DND-41 (cell line): ENCODE results near the gene NOL7.

ENCODE experiments used
- ATAC-seq: fragments of 200-7000 bp; cut with Tn5 transposase; 3 replicates; pipeline ENCODE4 v1.9.1; 2021; ENCODE audit warnings: low read depth; ENCODE audit not compliant: insufficient read depth
- DNase-seq: peaks from one replicate; pipeline ENCODE4 v3.0.0-alpha.2; 2020
- H2AFZ ChIP-seq: 2 replicates; pipeline ENCODE4 v1.6.0; 2012; ENCODE audit warnings: low read depth, low read length
- H3K27ac ChIP-seq: 2 replicates; pipeline ENCODE4 v1.5.1; 2012; ENCODE audit warnings: low read length, inconsistent platforms
- H3K27me3 ChIP-seq: fragments of 200-600 bp; sonication (generic); 2 replicates; pipeline ENCODE4 v1.6.0; 2012; ENCODE audit warnings: low read length, mild to moderate bottlenecking, inconsistent platforms; ENCODE audit not compliant: insufficient read depth, poor library complexity
- H3K36me3 ChIP-seq: 2 replicates; pipeline ENCODE4 v1.5.1; 2012; ENCODE audit warnings: low read length, inconsistent platforms; ENCODE audit not compliant: insufficient read depth
- H3K4me1 ChIP-seq: 2 replicates; pipeline ENCODE4 v1.5.1; 2012; ENCODE audit warnings: mild to moderate bottlenecking, low read length; ENCODE audit not compliant: insufficient read depth
- H3K4me2 ChIP-seq: 2 replicates; pipeline ENCODE4 v1.6.0; 2012; ENCODE audit warnings: mild to moderate bottlenecking, moderate library complexity, low read length, inconsistent platforms; ENCODE audit not compliant: insufficient read depth
- H3K4me3 ChIP-seq, 2 experiments: fragments of 200-600 bp in 1 of 2; shearing (Covaris generic) in 1 of 2; 2 replicates each; pipeline ENCODE4 v1.5.1; 2012 to 2016; ENCODE audit warnings: inconsistent platforms in 2 of 2, low read length in 2 of 2, mild to moderate bottlenecking in 2 of 2, low read depth in 1 of 2, moderate library complexity in 1 of 2
- H3K79me2 ChIP-seq: 2 replicates; pipeline ENCODE4 v1.6.0; 2012; ENCODE audit warnings: low read length, inconsistent platforms; ENCODE audit not compliant: insufficient read depth
- H3K9ac ChIP-seq: 2 replicates; pipeline ENCODE4 v1.6.0; 2012; ENCODE audit warnings: low read depth, mild to moderate bottlenecking, inconsistent platforms, low read length, moderate library complexity
- H3K9me3 ChIP-seq: 2 replicates; pipeline ENCODE4 v1.5.1; 2012; ENCODE audit warnings: low read length, moderate library complexity, mild to moderate bottlenecking, inconsistent platforms; ENCODE audit not compliant: insufficient read depth, severe bottlenecking
- H4K20me1 ChIP-seq: 2 replicates; pipeline ENCODE4 v1.6.0; 2012; ENCODE audit warnings: low read length; ENCODE audit not compliant: insufficient read depth
- EZH2 ChIP-seq: IDR thresholded peaks from 3 replicates; pipeline ENCODE4 v1.6.1; 2012; ENCODE audit warnings: borderline replicate concordance, low read depth, mild to moderate bottlenecking, moderate library complexity, low read length, inconsistent platforms; ENCODE audit not compliant: severe bottlenecking
- TF ChIP-seq, protein P1 (sequence below): IDR thresholded peaks from 2 replicates; pipeline ENCODE4 v1.5.1; 2012; ENCODE audit warnings: borderline replicate concordance, low read length, moderate library complexity, mild to moderate bottlenecking; ENCODE audit not compliant: poor library complexity, severe bottlenecking; ENCODE audit errors: extremely low read depth

The NOL7 gene

GRCh38 chr6:13593103-13593502 is 22.0 kb upstream of the NOL7 start:
- Histone ChIP-seq H3K36me3 (peaks cover 18% of the 10 kb centered on the region), H3K4me1 (no peaks in the 10 kb centered on the region), H4K20me1 (no peaks in the 10 kb centered on the region; the same call in 1 of the 2 replicates), H3K9ac (no peak overlapping the region), H3K4me2 (no peak overlapping the region), H2AFZ (no peak overlapping the region), H3K27me3 (no peaks in the 10 kb centered on the region), H3K79me2 (no peaks in the 10 kb centered on the region), H3K9me3 (no peaks in the 10 kb centered on the region), H3K4me3 (no peak overlapping the region), H3K27ac (no peak overlapping the region)
- DNase-seq, result no peak
- no peak for ATAC-seq
- TF ChIP-seq, protein P1, sequence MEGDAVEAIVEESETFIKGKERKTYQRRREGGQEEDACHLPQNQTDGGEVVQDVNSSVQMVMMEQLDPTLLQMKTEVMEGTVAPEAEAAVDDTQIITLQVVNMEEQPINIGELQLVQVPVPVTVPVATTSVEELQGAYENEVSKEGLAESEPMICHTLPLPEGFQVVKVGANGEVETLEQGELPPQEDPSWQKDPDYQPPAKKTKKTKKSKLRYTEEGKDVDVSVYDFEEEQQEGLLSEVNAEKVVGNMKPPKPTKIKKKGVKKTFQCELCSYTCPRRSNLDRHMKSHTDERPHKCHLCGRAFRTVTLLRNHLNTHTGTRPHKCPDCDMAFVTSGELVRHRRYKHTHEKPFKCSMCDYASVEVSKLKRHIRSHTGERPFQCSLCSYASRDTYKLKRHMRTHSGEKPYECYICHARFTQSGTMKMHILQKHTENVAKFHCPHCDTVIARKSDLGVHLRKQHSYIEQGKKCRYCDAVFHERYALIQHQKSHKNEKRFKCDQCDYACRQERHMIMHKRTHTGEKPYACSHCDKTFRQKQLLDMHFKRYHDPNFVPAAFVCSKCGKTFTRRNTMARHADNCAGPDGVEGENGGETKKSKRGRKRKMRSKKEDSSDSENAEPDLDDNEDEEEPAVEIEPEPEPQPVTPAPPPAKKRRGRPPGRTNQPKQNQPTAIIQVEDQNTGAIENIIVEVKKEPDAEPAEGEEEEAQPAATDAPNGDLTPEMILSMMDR, result no peak
- TF ChIP-seq EZH2, result no peak

DNA sequence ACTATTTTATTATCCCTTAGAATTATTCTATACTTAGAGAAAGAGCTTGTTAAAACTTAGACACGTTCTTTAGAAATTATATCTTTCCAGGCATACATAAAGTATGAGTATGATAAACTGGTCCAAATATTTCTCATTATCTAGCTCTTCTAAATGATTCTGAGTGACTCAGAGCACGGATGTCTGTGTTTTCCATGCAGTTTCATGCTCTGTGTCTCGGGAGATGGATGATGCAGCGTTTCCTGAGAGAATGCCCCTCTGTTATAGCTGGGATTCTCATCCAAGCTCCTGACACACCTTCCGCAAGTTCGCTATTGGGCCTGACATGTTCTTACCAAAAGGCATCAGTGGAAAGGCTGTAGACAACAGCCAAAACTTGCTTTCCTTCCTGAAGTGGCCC is 21.4 kb upstream of the NOL7 start:
- TF ChIP-seq, protein P1, result no peak
- no peak for TF ChIP-seq EZH2
- Histone ChIP-seq H3K4me3 (no peak overlapping the region), H3K36me3 (peaks cover 18% of the 10 kb centered on the region), H3K9me3 (no peaks in the 10 kb centered on the region), H3K79me2 (no peaks in the 10 kb centered on the region), H3K4me1 (no peaks in the 10 kb centered on the region), H4K20me1 (no peaks in the 10 kb centered on the region; the same call in 1 of the 2 replicates), H3K9ac (no peak overlapping the region), H2AFZ (no peak overlapping the region), H3K27ac (no peak overlapping the region), H3K4me2 (no peak overlapping the region), H3K27me3 (no peaks in the 10 kb centered on the region)
- no peak for DNase-seq
- no peak for ATAC-seq

GRCh38 chr6:13597073-13597472 is 18.1 kb upstream of the NOL7 start:
- H3K4me3 ChIP-seq, result no peak overlapping the region
- no peaks in the 10 kb centered on the region for H3K79me2 ChIP-seq
- H4K20me1 ChIP-seq, result no peaks in the 10 kb centered on the region; the same call in 1 of the 2 replicates
- ATAC-seq, result no peak
- peaks cover 20% of the 10 kb centered on the region for H3K36me3 ChIP-seq
- no peaks in the 10 kb centered on the region for H3K27me3 ChIP-seq
- no peak overlapping the region for H3K9ac ChIP-seq
- H2AFZ ChIP-seq, result no peak overlapping the region
- H3K9me3 ChIP-seq, result no peaks in the 10 kb centered on the region
- H3K4me1 ChIP-seq, result no peaks in the 10 kb centered on the region
- TF ChIP-seq EZH2, result no peak
- TF ChIP-seq, protein P1, result no peak
- no peak overlapping the region for H3K4me2 ChIP-seq
- H3K27ac ChIP-seq, result no peak overlapping the region
- DNase-seq, result no peak

GRCh38 chr6:13600036-13600435 is 15.1 kb upstream of the NOL7 start:
- no peaks in the 10 kb centered on the region for H3K4me1 ChIP-seq
- TF ChIP-seq, protein P1, result no peak
- TF ChIP-seq EZH2, result no peak
- no peaks in the 10 kb centered on the region for H3K27me3 ChIP-seq
- no peaks in the 10 kb centered on the region for H4K20me1 ChIP-seq
- peaks cover 13% of the 10 kb centered on the region; the same call in 1 of the 2 replicates for H3K36me3 ChIP-seq
- no peak overlapping the region for H3K9ac ChIP-seq
- H3K27ac ChIP-seq, result no peak overlapping the region
- DNase-seq (no peak), ATAC-seq (no peak)
- no peak overlapping the region for H3K4me2 ChIP-seq
- H3K4me3 ChIP-seq, result no peak overlapping the region
- H3K79me2 ChIP-seq, result no peaks in the 10 kb centered on the region
- H2AFZ ChIP-seq, result no peak overlapping the region
- no peaks in the 10 kb centered on the region for H3K9me3 ChIP-seq
